ENCODE results near the gene IL18BP. TPM values are rescaled to one million over a fixed set of nuclear protein-coding genes. Genes with fewer than 3 reads are reported as not detected.

IL18BP gene
- total RNA-seq, 4 donors from 2014 or later, result 0.91 to 3.0 (median 2.5) TPM

- ATAC-seq (no peak), DNase-seq (no peak)
- intact Hi-C loops (cut with DNase I; ENCODE audit: low total_unique reads), result loop anchor here (10.0 kb wide), 1 partner anchor 438 kb away; no protein-coding TSS in a partner anchor
- Histone ChIP-seq H3K36me3 (no peaks in the 10 kb centered on the region), H3K27ac (no peak overlapping the region), H3K4me3 (no peak overlapping the region), H3K4me1 (peaks cover 3 to 8% of the 10 kb centered on the region in 2 donors), H3K27me3 (no peaks in the 10 kb centered on the region), H3K9me3 (no peaks in the 10 kb centered on the region)
- TF ChIP-seq CTCF (IDR thresholded peaks at IDR 0.05 in 4 of 5, conservative IDR thresholded peaks at IDR 0.05 in 1 of 5) (no peak), POLR2A (IDR thresholded peaks at IDR 0.05) (no peak)
- in situ Hi-C loops (cut with MboI; ENCODE audit: low sequenced_read_pairs in 4 of 4), result loop anchor here in 2 of 4 donors (25.0 kb wide), 2 partner anchors 436 to 461 kb away; partner anchors contain the start of gene CLPB (in 1 of the 2)
Observed at GRCh38 chr11:71976551-71976950, 22.2 kb upstream of the IL18BP start.

DNA sequence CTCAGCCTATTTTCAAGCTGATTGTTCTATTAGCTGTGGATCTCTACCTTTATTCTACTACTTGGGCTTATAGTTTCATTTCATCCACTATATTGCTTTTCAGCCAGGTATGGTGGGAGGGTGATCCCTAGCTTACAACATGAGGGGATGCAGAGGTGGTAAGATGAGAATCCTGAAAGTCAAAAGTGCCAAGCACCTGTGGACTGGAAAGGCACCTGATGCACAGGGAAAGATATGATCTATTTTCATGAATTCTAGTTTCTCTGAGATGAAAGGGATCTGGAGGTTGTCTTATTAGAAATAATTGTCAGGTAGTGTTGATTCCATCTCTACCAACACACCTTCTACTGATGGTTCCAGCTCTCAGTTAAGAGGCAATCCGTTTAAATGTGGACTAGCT is 21.6 kb upstream of the IL18BP start:
- intact Hi-C loops (cut with DNase I; ENCODE audit: low total_unique reads) (loop anchor here (1.0 to 10.0 kb wide), 2 partner anchors 114 to 438 kb away; no protein-coding TSS in a partner anchor), in situ Hi-C loops (cut with MboI; ENCODE audit: low sequenced_read_pairs in 4 of 4) (loop anchor here in 2 of 4 donors (25.0 kb wide), 2 partner anchors 435 to 460 kb away; partner anchors contain the start of gene CLPB (in 1 of the 2))
- Histone ChIP-seq H3K4me3 (no peak overlapping the region), H3K9me3 (no peaks in the 10 kb centered on the region), H3K4me1 (peaks cover 3 to 8% of the 10 kb centered on the region in 2 donors), H3K27ac (no peak overlapping the region), H3K36me3 (no peaks in the 10 kb centered on the region), H3K27me3 (no peaks in the 10 kb centered on the region)
- ATAC-seq (no peak), DNase-seq (no peak)
- no peak for TF ChIP-seq CTCF (IDR thresholded peaks at IDR 0.05 in 4 of 5, conservative IDR thresholded peaks at IDR 0.05 in 1 of 5)
- no peak for TF ChIP-seq POLR2A (IDR thresholded peaks at IDR 0.05)

DNA sequence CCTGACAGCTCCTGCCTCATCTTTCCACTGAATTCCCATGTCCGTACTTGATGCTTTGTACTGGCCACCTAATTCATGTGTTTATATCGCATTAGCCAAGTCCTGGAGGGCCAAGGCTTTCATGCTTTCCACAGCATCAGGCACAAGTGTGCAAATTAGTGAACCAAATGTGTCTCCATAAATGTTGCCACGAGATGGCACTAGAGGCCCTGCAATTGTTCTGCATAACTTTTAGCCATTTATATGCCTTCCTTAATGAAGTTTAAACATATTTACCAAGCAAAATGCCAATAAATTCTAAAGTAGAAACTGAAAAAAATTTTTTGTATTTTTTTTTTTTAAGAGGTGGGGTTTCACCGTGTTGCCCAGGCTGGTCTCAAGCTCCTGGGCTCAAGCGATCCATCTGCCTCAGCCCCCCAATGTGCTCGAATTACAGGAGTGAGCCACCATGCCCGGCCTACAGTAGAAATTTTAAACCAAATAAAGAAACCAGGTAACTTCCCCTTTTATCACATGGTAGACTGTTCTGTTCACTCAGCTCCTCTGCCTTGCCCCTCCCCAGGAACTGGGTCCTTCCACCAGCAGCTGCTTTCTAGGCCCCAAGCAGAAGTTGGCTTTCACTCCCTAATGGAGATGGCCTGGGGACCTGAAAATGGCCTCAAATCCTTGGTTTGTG is 20.8 kb upstream of the IL18BP start:
- TF ChIP-seq POLR2A (IDR thresholded peaks at IDR 0.05), result no peak
- TF ChIP-seq CTCF (IDR thresholded peaks at IDR 0.05 in 4 of 5, conservative IDR thresholded peaks at IDR 0.05 in 1 of 5), result peak; percentile 39 to 75 (median 69)
- no peaks in the 10 kb centered on the region for H3K9me3 ChIP-seq
- in situ Hi-C loops (cut with MboI; ENCODE audit: low sequenced_read_pairs in 4 of 4) (loop anchor here in 2 of 4 donors (25.0 kb wide), 2 partner anchors 434 to 459 kb away; partner anchors contain the start of gene CLPB (in 1 of the 2)), intact Hi-C loops (cut with DNase I; ENCODE audit: low total_unique reads) (loop anchor here (1.0 to 10.0 kb wide), 3 partner anchors 113 to 437 kb away; no protein-coding TSS in a partner anchor)
- DNase-seq, result peak in 1 of 2 donors; percentile 45
- H3K36me3 ChIP-seq, result no peaks in the 10 kb centered on the region
- peak; percentile 54 to 79 for ATAC-seq
- H3K4me3 ChIP-seq, result no peak overlapping the region
- no peaks in the 10 kb centered on the region for H3K27me3 ChIP-seq
- H3K4me1 ChIP-seq, result peaks cover 3 to 8% of the 10 kb centered on the region in 2 donors
- H3K27ac ChIP-seq, result no peak overlapping the region

GRCh38 chr11:71979094-71979493 is 19.6 kb upstream of the IL18BP start:
- intact Hi-C loops (cut with DNase I; ENCODE audit: low total_unique reads), result loop anchor here (2.0 to 10.0 kb wide), 2 partner anchors 166 to 436 kb away; no protein-coding TSS in a partner anchor

More at GRCh38 chr11:71979094-71979493, 19.6 kb upstream of the IL18BP start:
- no peak for DNase-seq
- TF ChIP-seq POLR2A (IDR thresholded peaks at IDR 0.05) (no peak), CTCF (IDR thresholded peaks at IDR 0.05 in 4 of 5, conservative IDR thresholded peaks at IDR 0.05 in 1 of 5) (no peak)
- Histone ChIP-seq H3K4me3 (no peak overlapping the region), H3K4me1 (peaks cover 3 to 8% of the 10 kb centered on the region in 2 donors), H3K36me3 (no peaks in the 10 kb centered on the region), H3K9me3 (no peaks in the 10 kb centered on the region), H3K27ac (no peak overlapping the region), H3K27me3 (no peaks in the 10 kb centered on the region)
- in situ Hi-C loops (cut with MboI; ENCODE audit: low sequenced_read_pairs in 4 of 4), result loop anchor here in 2 of 4 donors (25.0 kb wide), 2 partner anchors 433 to 458 kb away; partner anchors contain the start of gene CLPB (in 1 of the 2)
- ATAC-seq, result no peak

Measured in gastrocnemius medialis (tissue), 4 donors.